H1 (cell line): Measurements from ENCODE around the gene GTPBP6. TPM values are rescaled to one million over a fixed set of nuclear protein-coding genes. Genes with fewer than 3 reads are reported as not detected.

Source experiments
- CTCF ChIA-PET: fragments of 300-600 bp; sonication (Branson Sonifier 250); formaldehyde crosslinking; loops from one replicate; lab custom pipeline; 2021; ENCODE audit not compliant: partially characterized antibody; lab: Charles Lee
- POLR2A ChIA-PET: fragments of 300-600 bp; sonication (Branson Sonifier 250); formaldehyde crosslinking; loops from one replicate; lab custom pipeline; 2021; ENCODE audit warnings: inconsistent platforms; ENCODE audit not compliant: partially characterized antibody; lab: Charles Lee
- DNase-seq, 2 experiments: peaks; one replicate each; pipeline versions ENCODE4 v3.0.0 to v3.0.0-alpha.2; 2010 to 2022; ENCODE audit warnings: low spot score in 2 of 2, low read depth in 1 of 2, mixed read lengths in 1 of 2
- FAIRE-seq: peaks from 2 replicates; lab custom pipeline; 2011; peaks lifted over from hg19 to GRCh38; lab: Jason Lieb, UNC
- H2AFZ ChIP-seq: 2 replicates; pipeline ENCODE4 v1.8.1; 2012; ENCODE audit warnings: low read length, inconsistent platforms
- H2AK5ac ChIP-seq: 2 replicates; pipeline ENCODE4 v1.6.1; 2013; ENCODE audit warnings: low read depth, low read length
- H2BK120ac ChIP-seq: replicated peaks from 2 replicates; pipeline ENCODE3; 2013; ENCODE audit warnings: low read depth, low read length, inconsistent platforms
- H2BK12ac ChIP-seq: 2 replicates; pipeline ENCODE4 v1.6.1; 2013; ENCODE audit warnings: low read depth, low read length
- H2BK15ac ChIP-seq: 2 replicates; pipeline ENCODE4 v1.6.1; 2013; ENCODE audit warnings: low read length
- H2BK20ac ChIP-seq: 2 replicates; pipeline ENCODE4 v1.6.1; 2013; ENCODE audit warnings: low read length
- H2BK5ac ChIP-seq: 2 replicates; pipeline ENCODE4 v1.6.1; 2013; ENCODE audit warnings: low read depth, low read length
- H3K14ac ChIP-seq: 2 replicates; pipeline ENCODE4 v1.6.1; 2013; ENCODE audit warnings: inconsistent platforms; ENCODE audit not compliant: insufficient read length
- H3K18ac ChIP-seq: 2 replicates; pipeline ENCODE4 v1.6.1; 2013; ENCODE audit warnings: low read length; ENCODE audit errors: extremely low read depth
- H3K23ac ChIP-seq: 2 replicates; pipeline ENCODE4 v1.6.1; 2013; ENCODE audit warnings: inconsistent platforms; ENCODE audit not compliant: insufficient read length
- H3K23me2 ChIP-seq: 2 replicates; pipeline ENCODE4 v1.6.1; 2013; ENCODE audit warnings: low read depth, low read length
- H3K27ac ChIP-seq: 2 replicates; pipeline ENCODE4 v1.6.1; 2011; ENCODE audit warnings: low read depth, low read length, inconsistent platforms
- H3K27me3 ChIP-seq, 4 experiments: replicated peaks in 1 of 4; 1 replicate in 1 of 4; 2 replicates in 3 of 4; pipeline versions ENCODE4 v1.6.1 to v1.8.1; 2011 to 2013; ENCODE audit warnings: low read length in 3 of 4, mild to moderate bottlenecking in 3 of 4, inconsistent platforms in 2 of 4, mixed read lengths in 2 of 4, moderate library complexity in 1 of 4; ENCODE audit not compliant: control insufficient read depth in 3 of 4, insufficient read depth in 3 of 4; ENCODE audit errors: extremely low read depth in 1 of 4
- H3K36me3 ChIP-seq, 4 experiments: 2 replicates each; pipeline versions ENCODE4 v1.6.1 to v1.8.1; 2011 to 2013; ENCODE audit warnings: mild to moderate bottlenecking in 4 of 4, low read length in 3 of 4, moderate library complexity in 2 of 4, control low read depth in 1 of 4, inconsistent platforms in 1 of 4; ENCODE audit not compliant: insufficient read depth in 4 of 4, control insufficient read depth in 2 of 4
- H3K4ac ChIP-seq: replicated peaks from 2 replicates; pipeline ENCODE3; 2013; ENCODE audit warnings: low read length, low read depth, mixed read lengths, inconsistent platforms; ENCODE audit not compliant: insufficient read length
- H3K4me1 ChIP-seq, 4 experiments: replicated peaks in 1 of 4; 1 replicate in 1 of 4; 2 replicates in 3 of 4; pipeline versions ENCODE4 v1.6.1 to v1.8.1; 2011 to 2013; ENCODE audit warnings: low read length in 3 of 4, inconsistent platforms in 2 of 4, mixed read lengths in 1 of 4; ENCODE audit not compliant: insufficient read depth in 4 of 4, control insufficient read depth in 3 of 4
- H3K4me2 ChIP-seq, 2 experiments: 2 replicates each; pipeline versions ENCODE4 v1.6.1 to v1.8.1; 2011 to 2013; ENCODE audit warnings: low read depth in 2 of 2, low read length in 2 of 2, control low read depth in 1 of 2, inconsistent platforms in 1 of 2, mild to moderate bottlenecking in 1 of 2; ENCODE audit not compliant: insufficient read depth in 1 of 2
- H3K4me3 ChIP-seq, 4 experiments: fragments of 200-600, 300-600 bp in 1 of 4; sonication (generic), shearing (Covaris generic), sonication (Bioruptor Twin) in 1 of 4; 2 replicates each; pipeline versions ENCODE4 v1.5.1 to v1.8.1; 2011 to 2016; ENCODE audit warnings: low read length in 4 of 4, low read depth in 3 of 4, control low read depth in 2 of 4, inconsistent platforms in 2 of 4, mild to moderate bottlenecking in 2 of 4, mixed read lengths in 1 of 4, moderate library complexity in 1 of 4; ENCODE audit not compliant: insufficient read depth in 2 of 4; ENCODE audit errors: extremely low read depth in 1 of 4
- H3K56ac ChIP-seq: replicated peaks from 2 replicates; pipeline ENCODE3; 2013; ENCODE audit warnings: low read depth, mild to moderate bottlenecking, mixed read lengths, low read length, inconsistent platforms; ENCODE audit not compliant: insufficient read length
- H3K79me1 ChIP-seq: 2 replicates; pipeline ENCODE4 v1.6.1; 2013; ENCODE audit warnings: low read depth, low read length, control low read depth
- H3K79me2 ChIP-seq, 2 experiments: 2 replicates each; pipeline versions ENCODE4 v1.6.1 to v1.8.1; 2012 to 2013; ENCODE audit warnings: low read length in 2 of 2, mild to moderate bottlenecking in 2 of 2, inconsistent platforms in 1 of 2; ENCODE audit not compliant: insufficient read depth in 2 of 2, control insufficient read depth in 1 of 2
- H3K9ac ChIP-seq, 4 experiments: replicated peaks in 1 of 4; 1 replicate in 1 of 4; 2 replicates in 3 of 4; pipeline versions ENCODE4 v1.6.1 to v1.8.1; 2011 to 2013; ENCODE audit warnings: low read depth in 3 of 4, low read length in 3 of 4, control low read depth in 2 of 4, mild to moderate bottlenecking in 2 of 4, moderate library complexity in 2 of 4, inconsistent platforms in 1 of 4; ENCODE audit errors: extremely low read depth in 1 of 4
- H3K9me3 ChIP-seq, 2 experiments: 2 replicates each; pipeline versions ENCODE4 v1.6.1 to v1.8.1; 2012 to 2013; ENCODE audit warnings: mild to moderate bottlenecking in 2 of 2, moderate library complexity in 2 of 2, control low read depth in 1 of 2, inconsistent platforms in 1 of 2, low read depth in 1 of 2, low read length in 1 of 2, mixed read lengths in 1 of 2; ENCODE audit not compliant: insufficient read depth in 2 of 2
- H4K20me1 ChIP-seq, 2 experiments: replicated peaks in 1 of 2; 2 replicates each; pipeline versions ENCODE3 to v1.8.1; 2011 to 2013; ENCODE audit warnings: inconsistent platforms in 2 of 2, low read length in 2 of 2, mild to moderate bottlenecking in 1 of 2; ENCODE audit not compliant: insufficient read depth in 2 of 2, control insufficient read depth in 1 of 2
- H4K5ac ChIP-seq: 2 replicates; pipeline ENCODE4 v1.6.1; 2013; ENCODE audit warnings: low read length, low read depth, mixed read lengths, inconsistent platforms; ENCODE audit not compliant: insufficient read length
- H4K8ac ChIP-seq: 2 replicates; pipeline ENCODE4 v1.8.0; 2013; ENCODE audit warnings: mild to moderate bottlenecking, moderate library complexity, low read length, inconsistent platforms; ENCODE audit not compliant: insufficient read depth; ENCODE audit errors: extremely low read depth
- H4K91ac ChIP-seq: replicated peaks from 2 replicates; pipeline ENCODE3; 2013; ENCODE audit warnings: low read length, mixed read lengths, inconsistent platforms; ENCODE audit not compliant: insufficient read length
- GTF2F1 ChIP-seq: IDR thresholded peaks from 2 replicates; pipeline ENCODE4 v1.6.1; 2012; ENCODE audit warnings: low read depth, low read length, improper control_type of control experiment, borderline replicate concordance
- POLR2A ChIP-seq, 2 experiments: IDR thresholded peaks; 1 replicate in 1 of 2; 2 replicates in 1 of 2; pipeline ENCODE4 v1.6.1; 2011; ENCODE audit warnings: low read depth in 2 of 2, low read length in 2 of 2, mild to moderate bottlenecking in 2 of 2; ENCODE audit errors: control extremely low read depth in 1 of 2
- WGBS, 2 experiments: shearing (Covaris generic) in 1 of 2; methylation state at CpG; one replicate each; pipeline versions ENCODE4 v1.1.6 to v1.1.7; 2013 to 2015; ENCODE audit warnings: low lambda C conversion rate in 2 of 2, mixed read lengths in 2 of 2, inconsistent platforms in 1 of 2, low coverage in 1 of 2, missing lambda C conversion rate in 1 of 2; ENCODE audit not compliant: insufficient replicate concordance in 2 of 2, insufficient coverage in 1 of 2, insufficient read length in 1 of 2; ENCODE audit errors: extremely low coverage in 1 of 2, missing lambda C conversion rate in 1 of 2; 5-methylcytosine and 5-hydroxymethylcytosine counted together
- polyA plus RNA-seq, 7 experiments: library from polyadenylated mRNA; depleted of rRNA in 3 of 7; stranded (reverse) in 5 of 7; unstranded in 2 of 7; fragments of >200 nt in 5 of 7; fragments of 200-250 nt in 2 of 7; gene quantifications; 1 replicate in 5 of 7; 2 replicates in 1 of 7; 4 replicates in 1 of 7; pipeline versions ENCODE4 v1.2.1 to v1.2.3, GENCODE V29; 2011 to 2013; ENCODE audit warnings: missing spikeins in 2 of 7, mixed read lengths in 2 of 7
- total RNA-seq: library from RNA; stranded (reverse); fragmentation: NEBNext Ultra II Directional; extraction: Animal tissue kit (Norgen Biotek cat#: 25700); gene quantifications from 2 replicates; pipeline ENCODE4 v1.2.1, GENCODE V29; 2021

The GTPBP6 gene
- total and polyA plus RNA-seq, 2 of the 8 experiments (the other 6 are each of a cell fraction or from before 2014, with no cell fraction given), result 33.9 to 57.1 TPM

- no peak overlapping the region for H3K4me2 ChIP-seq
- no peak overlapping the region for H2BK15ac ChIP-seq
- no peak overlapping the region for H3K56ac ChIP-seq
- H3K14ac ChIP-seq, result no peak overlapping the region
- no peak overlapping the region for H3K18ac ChIP-seq
- no peak for DNase-seq
- no peak overlapping the region for H3K4ac ChIP-seq
- no peak overlapping the region for H4K5ac ChIP-seq
- WGBS, 2 experiments, result 91% methylated on average over 17 of the region's 17 CpGs; no CpG with 5 or more reads in 1 of the 2 experiments
- no peaks in the 10 kb centered on the region for H3K23me2 ChIP-seq
- no peak overlapping the region for H2BK12ac ChIP-seq
- H2AFZ ChIP-seq, result no peak overlapping the region
- peaks cover 8% of the 10 kb centered on the region for H3K79me1 ChIP-seq
- no peak for FAIRE-seq
- CTCF ChIA-PET, result no interaction called here
- H4K20me1 ChIP-seq, result peaks cover 8 to 20% of the 10 kb centered on the region in 2 experiments
- no peak overlapping the region for H4K8ac ChIP-seq
- H2BK20ac ChIP-seq, result no peak overlapping the region
- H4K91ac ChIP-seq, result no peak overlapping the region
- H3K36me3 ChIP-seq, result peaks cover 4 to 35% (median 16%) of the 10 kb centered on the region in 4 experiments; a peak in 6 of 8 replicates
- no peaks in the 10 kb centered on the region for H3K4me1 ChIP-seq
- no peak overlapping the region for H3K9ac ChIP-seq
- no peak overlapping the region for H2BK5ac ChIP-seq
- peaks cover 0 to 62% of the 10 kb centered on the region in 2 experiments; a peak in 2 of 4 replicates for H3K79me2 ChIP-seq
- peaks cover 0 to 4% of the 10 kb centered on the region in 2 experiments; a peak in 1 of 4 replicates for H3K9me3 ChIP-seq
- H3K27me3 ChIP-seq, result no peaks in the 10 kb centered on the region
- H2BK120ac ChIP-seq, result no peak overlapping the region
- H3K27ac ChIP-seq, result no peak overlapping the region
- H3K4me3 ChIP-seq, result no peak overlapping the region
- H3K23ac ChIP-seq, result no peak overlapping the region
- POLR2A ChIA-PET, result no interaction called here
- H2AK5ac ChIP-seq, result no peak overlapping the region
- TF ChIP-seq POLR2A (IDR thresholded peaks at IDR 0.05; ENCODE audit: control extremely low read depth in 1 of 2, low read depth in 2 of 2, low read length in 2 of 2), result no peak
- no peak for TF ChIP-seq GTF2F1
Measured at GRCh38 chrX:356385-357034, 37.9 kb upstream of the GTPBP6 start.
